AG10803 (cell line): Measurements from ENCODE around the gene CEBPE.
A peak's percentile ranks its signal among the peaks of the same experiment; 100 is the strongest.

Experiments
- DNase-seq: peaks from one replicate; pipeline ENCODE4 v3.0.0; 2010; ENCODE audit warnings: low read depth
- H3K4me3 ChIP-seq: 2 replicates; pipeline ENCODE4 v1.5.1; 2011; ENCODE audit warnings: mild to moderate bottlenecking, low read length, control low read depth
- CTCF ChIP-seq: conservative IDR thresholded peaks from 2 replicates; pipeline ENCODE4 v1.5.1; 2011; ENCODE audit warnings: mild to moderate bottlenecking, low read length, control low read depth, inconsistent platforms

Gene CEBPE

GRCh38 chr14:23071244-23071920, 47.7 kb downstream of the CEBPE start:
- no peak for TF ChIP-seq CTCF
- peak; percentile 93 for DNase-seq
- peak overlapping the region; percentile 92 for H3K4me3 ChIP-seq

- no peak for TF ChIP-seq CTCF
- DNase-seq = no peak
- peak overlapping the region; percentile 92 for H3K4me3 ChIP-seq
These were observed 48.6 kb downstream of the CEBPE start for GRCh38 chr14:23070262-23071129.

- TF ChIP-seq CTCF = no peak
- DNase-seq = no peak
- H3K4me3 ChIP-seq = no peak overlapping the region
These were observed 49.6 kb downstream of the CEBPE start for GRCh38 chr14:23069413-23069806.

GRCh38 chr14:23068789-23069412, 50.2 kb downstream of the CEBPE start:
- no peak overlapping the region for H3K4me3 ChIP-seq
- peak; percentile 100 for TF ChIP-seq CTCF
- peak; percentile 89 for DNase-seq

- no peak for TF ChIP-seq CTCF
- no peak for DNase-seq
- H3K4me3 ChIP-seq = no peak overlapping the region
These were observed 50.9 kb downstream of the CEBPE start for GRCh38 chr14:23067847-23068788.
